Esophagus squamous epithelium (tissue), 5 donors: Measurements from ENCODE around the gene AFAP1L1. TPM values are rescaled to one million over a fixed set of nuclear protein-coding genes. Genes with fewer than 3 reads are reported as not detected.

Experiments
- DNase-seq: peaks from one replicate; lab custom pipeline; 2025; lab: John Stamatoyannopoulos, UW
- H3K27ac ChIP-seq, 4 donors: fragments of 200-600 bp; sonication (generic); one replicate each; pipeline ENCODE4 v1.5.1; 2016 to 2019; ENCODE audit warnings: mild to moderate bottlenecking in 1 of 4
- H3K27me3 ChIP-seq, 4 donors: fragments of 200-600 bp; sonication (generic); 1 replicate in 3 of 4; 2 replicates in 1 of 4; pipeline versions ENCODE4 v1.5.1 to v1.6.0; 2017 to 2021; ENCODE audit warnings: antibody characterized with exemption in 1 of 4
- H3K36me3 ChIP-seq, 3 donors: fragments of 200-600 bp; sonication (generic); one replicate each; pipeline ENCODE4 v1.5.1; 2016 to 2019
- H3K4me1 ChIP-seq, 3 donors: fragments of 200-600 bp; sonication (generic); one replicate each; pipeline ENCODE4 v1.5.1; 2017 to 2019
- H3K4me3 ChIP-seq, 4 donors: fragments of 200-600 bp; sonication (generic); 1 replicate in 3 of 4; 2 replicates in 1 of 4; pipeline ENCODE4 v1.5.1; 2016 to 2019; ENCODE audit warnings: mild to moderate bottlenecking in 2 of 4, moderate library complexity in 1 of 4
- H3K9me3 ChIP-seq, 3 donors: fragments of 200-600 bp; sonication (generic); one replicate each; pipeline ENCODE4 v1.5.1; 2016 to 2019
- CTCF ChIP-seq, 6 experiments: fragments of 450-650 bp in 4 of 6; fragments of 200-600 bp in 2 of 6; sonication (generic) in 2 of 6; IDR thresholded peaks; one replicate each; pipeline ENCODE4 v1.5.1; 2016 to 2019; ENCODE audit warnings: antibody characterized with exemption in 6 of 6, mild to moderate bottlenecking in 4 of 6, moderate library complexity in 4 of 6
- POLR2A ChIP-seq, 4 donors: fragments of 450-650 bp; IDR thresholded peaks; one replicate each; pipeline ENCODE4 v1.6.1; 2017; ENCODE audit warnings: antibody characterized with exemption in 4 of 4, mild to moderate bottlenecking in 4 of 4, moderate library complexity in 3 of 4
- WGBS, 2 donors: methylation state at CpG; one replicate each; pipeline ENCODE4 v1.1.5; 2018; 5-methylcytosine and 5-hydroxymethylcytosine counted together
- intact Hi-C: fragments of 100-400 bp; cut with DNase I; formaldehyde crosslinking; loops from one replicate; pipeline ENCODE4 v1.15.0; 2022
- total RNA-seq, 4 donors: library from RNA; depleted of rRNA; stranded (reverse); fragments of >200 nt; gene quantifications; one replicate each; pipeline ENCODE4 v1.1.0, GENCODE V29; 2016
- donor health status: DM: yes; HTN: yes; CAD: no.

The AFAP1L1 gene
- total RNA-seq, 4 donors from 2014 or later = 2.8 to 14.5 (median 8.7) TPM

GRCh38 chr5:149279661-149280060 is 8.0 kb downstream of the AFAP1L1 start:
- Histone ChIP-seq H3K4me1 (peaks cover 5 to 50% (median 11%) of the 10 kb centered on the region in 3 donors), H3K36me3 (no peaks in the 10 kb centered on the region), H3K27ac (peak overlapping the region in 1 of 4 donors; percentile 3), H3K4me3 (no peak overlapping the region), H3K27me3 (no peaks in the 10 kb centered on the region), H3K9me3 (no peaks in the 10 kb centered on the region)
- WGBS, 2 donors = 83 to 88% methylated on average over 1 of the region's 1 CpG
- DNase-seq = no peak
- TF ChIP-seq POLR2A (IDR thresholded peaks at IDR 0.05) (no peak), CTCF (IDR thresholded peaks at IDR 0.05) (no peak)
- intact Hi-C loops = no loop called here

- Histone ChIP-seq H3K36me3 (no peaks in the 10 kb centered on the region), H3K27ac (no peak overlapping the region), H3K9me3 (no peaks in the 10 kb centered on the region), H3K4me1 (peaks cover 1 to 50% (median 15%) of the 10 kb centered on the region in 3 donors), H3K4me3 (no peak overlapping the region), H3K27me3 (no peaks in the 10 kb centered on the region)
- no peak for DNase-seq
- intact Hi-C loops = no loop called here
- 26 to 60% methylated on average over 1 of the region's 1 CpG for WGBS, 2 donors
- no peak for TF ChIP-seq POLR2A (IDR thresholded peaks at IDR 0.05)
- TF ChIP-seq CTCF (IDR thresholded peaks at IDR 0.05) = no peak
These were observed 8.5 kb downstream of the AFAP1L1 start for GRCh38 chr5:149280124-149280523.

GRCh38 chr5:149280802-149281201 is 9.1 kb downstream of the AFAP1L1 start:
- 82 to 93% methylated on average over 4 of the region's 4 CpGs for WGBS, 2 donors
- no peaks in the 10 kb centered on the region for H3K27me3 ChIP-seq
- no peaks in the 10 kb centered on the region for H3K9me3 ChIP-seq
- DNase-seq = no peak
- H3K36me3 ChIP-seq = no peaks in the 10 kb centered on the region
- no peak overlapping the region for H3K4me3 ChIP-seq
- no peak for TF ChIP-seq CTCF (IDR thresholded peaks at IDR 0.05)
- no peak for TF ChIP-seq POLR2A (IDR thresholded peaks at IDR 0.05)
- intact Hi-C loops = no loop called here
- peak overlapping the region in 1 of 4 donors; percentile 5 for H3K27ac ChIP-seq
- peaks cover 0 to 55% (median 22%) of the 10 kb centered on the region in 3 donors for H3K4me1 ChIP-seq

- no peak for DNase-seq
- TF ChIP-seq CTCF (IDR thresholded peaks at IDR 0.05) = no peak
- no peak for TF ChIP-seq POLR2A (IDR thresholded peaks at IDR 0.05)
- Histone ChIP-seq H3K4me3 (no peak overlapping the region), H3K36me3 (no peaks in the 10 kb centered on the region), H3K4me1 (peaks cover 0 to 55% (median 22%) of the 10 kb centered on the region in 3 donors), H3K9me3 (no peaks in the 10 kb centered on the region), H3K27ac (peak overlapping the region in 1 of 4 donors; percentile 14), H3K27me3 (no peaks in the 10 kb centered on the region)
- 72 to 77% methylated on average over 8 of the region's 12 CpGs for WGBS, 2 donors
- intact Hi-C loops = no loop called here
These were observed 10.6 kb downstream of the AFAP1L1 start for GRCh38 chr5:149282027-149282965.

GRCh38 chr5:149282966-149283332 is 11.3 kb downstream of the AFAP1L1 start:
- Histone ChIP-seq H3K4me3 (no peak overlapping the region), H3K36me3 (no peaks in the 10 kb centered on the region), H3K4me1 (peaks cover 0 to 50% (median 22%) of the 10 kb centered on the region in 3 donors), H3K27ac (no peak overlapping the region), H3K9me3 (no peaks in the 10 kb centered on the region), H3K27me3 (no peaks in the 10 kb centered on the region)
- 60 to 93% methylated on average over 2 to 5 of the region's 5 CpGs for WGBS, 2 donors
- intact Hi-C loops = no loop called here
- TF ChIP-seq CTCF (IDR thresholded peaks at IDR 0.05) (no peak), POLR2A (IDR thresholded peaks at IDR 0.05) (no peak)
- DNase-seq = no peak
